Osteoblast (primary cell): Measurements from ENCODE around the gene CCDC71L. TPM values are rescaled to one million over a fixed set of nuclear protein-coding genes. Genes with fewer than 3 reads are reported as not detected.

ENCODE experiments used
- DNase-seq: peaks from one replicate; pipeline ENCODE4 v3.0.0; 2011; ENCODE audit warnings: low spot score, mixed read lengths; ENCODE audit not compliant: insufficient read length; ENCODE audit errors: missing footprints
- H2AFZ ChIP-seq: 2 replicates; pipeline ENCODE4 v1.6.0; 2011; ENCODE audit warnings: mild to moderate bottlenecking, low read length
- H3K27ac ChIP-seq: 2 replicates; pipeline ENCODE4 v1.5.1; 2011; ENCODE audit warnings: mild to moderate bottlenecking, low read depth, low read length, moderate library complexity
- H3K27me3 ChIP-seq: 2 replicates; pipeline ENCODE4 v1.6.0; 2012; ENCODE audit warnings: mild to moderate bottlenecking, control low read depth, inconsistent platforms, low read length, moderate library complexity; ENCODE audit not compliant: insufficient read depth
- H3K36me3 ChIP-seq: 2 replicates; pipeline ENCODE4 v1.5.1; 2011; ENCODE audit warnings: mild to moderate bottlenecking, low read length, control low read depth, moderate library complexity; ENCODE audit not compliant: insufficient read depth
- H3K4me1 ChIP-seq: 2 replicates; pipeline ENCODE4 v1.5.1; 2011; ENCODE audit warnings: mild to moderate bottlenecking, low read length, control low read depth, moderate library complexity; ENCODE audit not compliant: insufficient read depth
- H3K4me2 ChIP-seq: 2 replicates; pipeline ENCODE4 v1.6.0; 2011; ENCODE audit warnings: mild to moderate bottlenecking, low read length; ENCODE audit not compliant: insufficient read depth
- H3K4me3 ChIP-seq: fragments of 200-600 bp; sonication (generic); 3 replicates; pipeline ENCODE4 v1.5.1; 2012; ENCODE audit warnings: mild to moderate bottlenecking, low read length, inconsistent platforms; ENCODE audit not compliant: insufficient read depth
- H3K79me2 ChIP-seq: 2 replicates; pipeline ENCODE4 v1.6.0; 2012; ENCODE audit warnings: mild to moderate bottlenecking, low read length, control low read depth, inconsistent platforms; ENCODE audit not compliant: insufficient read depth
- H3K9me3 ChIP-seq: 2 replicates; pipeline ENCODE4 v1.5.1; 2011; ENCODE audit warnings: low read depth, low read length, control low read depth
- H4K20me1 ChIP-seq: 2 replicates; pipeline ENCODE4 v1.6.0; 2012; ENCODE audit warnings: mild to moderate bottlenecking, low read length, control low read depth; ENCODE audit not compliant: insufficient read depth
- CTCF ChIP-seq: IDR thresholded peaks from 2 replicates; pipeline ENCODE4 v1.5.1; 2011; ENCODE audit warnings: mild to moderate bottlenecking, low read depth, low read length, moderate library complexity; ENCODE audit errors: extremely low read depth
- total RNA-seq: library from RNA; depleted of rRNA; stranded (reverse); fragments of >200 nt; gene quantifications from 2 replicates; pipeline ENCODE4 v1.2.3, GENCODE V29; 2012

Gene CCDC71L
- total RNA-seq, 1 donor, result 29.3 TPM

- no peaks in the 10 kb centered on the region for H3K9me3 ChIP-seq
- no peak overlapping the region for H2AFZ ChIP-seq
- peak; percentile 68 for DNase-seq
- H3K79me2 ChIP-seq, result peaks cover 22% of the 10 kb centered on the region
- H3K4me2 ChIP-seq, result peak overlapping the region; percentile 91
- peaks cover 8% of the 10 kb centered on the region for H4K20me1 ChIP-seq
- H3K4me1 ChIP-seq, result peaks cover 21% of the 10 kb centered on the region
- no peak for TF ChIP-seq CTCF
- no peaks in the 10 kb centered on the region for H3K36me3 ChIP-seq
- H3K4me3 ChIP-seq, result peak overlapping the region; percentile 26
- no peak overlapping the region for H3K27ac ChIP-seq
- H3K27me3 ChIP-seq, result no peaks in the 10 kb centered on the region
These were observed 3.6 kb downstream of the CCDC71L start for GRCh38 chr7:106657085-106657991.

- no peak for DNase-seq
- Histone ChIP-seq H3K79me2 (peaks cover 22% of the 10 kb centered on the region), H2AFZ (no peak overlapping the region), H3K4me2 (no peak overlapping the region), H4K20me1 (peaks cover 8% of the 10 kb centered on the region), H3K9me3 (no peaks in the 10 kb centered on the region), H3K27me3 (no peaks in the 10 kb centered on the region), H3K4me1 (peaks cover 18% of the 10 kb centered on the region), H3K36me3 (no peaks in the 10 kb centered on the region), H3K27ac (no peak overlapping the region), H3K4me3 (no peak overlapping the region)
- TF ChIP-seq CTCF, result no peak
These were observed 5.1 kb downstream of the CCDC71L start for GRCh38 chr7:106655703-106656498.

GRCh38 chr7:106653488-106653887 is 7.5 kb downstream of the CCDC71L start:
- Histone ChIP-seq H3K4me3 (no peak overlapping the region), H3K79me2 (peaks cover 7% of the 10 kb centered on the region), H3K27me3 (no peaks in the 10 kb centered on the region), H3K36me3 (no peaks in the 10 kb centered on the region), H4K20me1 (no peaks in the 10 kb centered on the region), H3K4me1 (peaks cover 10% of the 10 kb centered on the region), H3K9me3 (no peaks in the 10 kb centered on the region), H3K4me2 (no peak overlapping the region), H3K27ac (no peak overlapping the region), H2AFZ (no peak overlapping the region)
- TF ChIP-seq CTCF, result no peak
- no peak for DNase-seq

GRCh38 chr7:106652909-106653308 is 8.0 kb downstream of the CCDC71L start:
- Histone ChIP-seq H3K27me3 (no peaks in the 10 kb centered on the region), H2AFZ (no peak overlapping the region), H3K79me2 (peaks cover 2% of the 10 kb centered on the region), H4K20me1 (no peaks in the 10 kb centered on the region), H3K4me1 (peaks cover 4% of the 10 kb centered on the region), H3K27ac (no peak overlapping the region), H3K4me2 (no peak overlapping the region), H3K4me3 (no peak overlapping the region), H3K9me3 (no peaks in the 10 kb centered on the region), H3K36me3 (no peaks in the 10 kb centered on the region)
- no peak for TF ChIP-seq CTCF
- DNase-seq, result no peak
